GM12864 (cell line): Measurements from ENCODE around the gene PCF11.

ENCODE experiments used
- DNase-seq: peaks from one replicate; pipeline ENCODE4 v3.0.0-alpha.2; 2011; ENCODE audit warnings: low read depth
- H3K4me3 ChIP-seq: 2 replicates; pipeline ENCODE4 v1.5.1; 2011; ENCODE audit warnings: mild to moderate bottlenecking, low read depth, low read length, control low read depth
- CTCF ChIP-seq: IDR thresholded peaks from 2 replicates; pipeline ENCODE4 v1.5.1; 2011; ENCODE audit warnings: low read depth, mild to moderate bottlenecking, moderate library complexity, low read length, control low read depth, inconsistent platforms; ENCODE audit errors: missing control alignments

The PCF11 gene

GRCh38 chr11:83119216-83119615 is 37.7 kb upstream of the PCF11 start:
- no peak for DNase-seq
- H3K4me3 ChIP-seq = no peak overlapping the region
- TF ChIP-seq CTCF = no peak

- TF ChIP-seq CTCF = no peak
- no peak for DNase-seq
Observed at GRCh38 chr11:83120327-83120726, 36.6 kb upstream of the PCF11 start.

GRCh38 chr11:83122050-83122449 is 34.9 kb upstream of the PCF11 start:
- H3K4me3 ChIP-seq = no peak overlapping the region
- no peak for DNase-seq
- no peak for TF ChIP-seq CTCF

More at GRCh38 chr11:83120327-83120726, 36.6 kb upstream of the PCF11 start:
- H3K4me3 ChIP-seq = no peak overlapping the region

GRCh38 chr11:83122766-83123165 is 34.2 kb upstream of the PCF11 start:
- no peak for TF ChIP-seq CTCF

GRCh38 chr11:83124636-83125424 is 32.1 kb upstream of the PCF11 start:
- no peak overlapping the region for H3K4me3 ChIP-seq
- TF ChIP-seq CTCF = no peak
- no peak for DNase-seq

More at GRCh38 chr11:83122766-83123165, 34.2 kb upstream of the PCF11 start:
- no peak for DNase-seq
- no peak overlapping the region for H3K4me3 ChIP-seq

- H3K4me3 ChIP-seq = no peak overlapping the region
- DNase-seq = no peak
- no peak for TF ChIP-seq CTCF
Observed at GRCh38 chr11:83125577-83125976, 31.4 kb upstream of the PCF11 start.

GRCh38 chr11:83127310-83127637 is 29.7 kb upstream of the PCF11 start:
- DNase-seq = no peak
- no peak for TF ChIP-seq CTCF

More at GRCh38 chr11:83127310-83127637, 29.7 kb upstream of the PCF11 start:
- H3K4me3 ChIP-seq = no peak overlapping the region
